CD14-positive monocyte (primary cell): ENCODE results near the gene HNRNPAB. TPM values are rescaled to one million over a fixed set of nuclear protein-coding genes. Genes with fewer than 3 reads are reported as not detected.

Experiments
- DNase-seq, 3 donors: peaks; one replicate each; pipeline ENCODE4 v3.0.0-alpha.2; 2011 to 2022
- H2AFZ ChIP-seq: 2 replicates; pipeline ENCODE4 v1.6.0; 2012; ENCODE audit warnings: mild to moderate bottlenecking, low read depth, low read length, inconsistent platforms; ENCODE audit not compliant: insufficient read depth, poor library complexity, severe bottlenecking
- H3K27ac ChIP-seq, 2 donors: 1 replicate in 1 of 2; 2 replicates in 1 of 2; pipeline ENCODE4 v1.5.1; 2012 to 2013; ENCODE audit warnings: low read length in 2 of 2, control low read depth in 1 of 2, inconsistent platforms in 1 of 2, low read depth in 1 of 2, mild to moderate bottlenecking in 1 of 2
- H3K27me3 ChIP-seq, 2 donors: one replicate each; pipeline versions ENCODE4 v1.6.0 to v1.6.1; 2011 to 2013; ENCODE audit warnings: low read length in 2 of 2; ENCODE audit not compliant: control insufficient read depth in 2 of 2, insufficient read depth in 2 of 2
- H3K36me3 ChIP-seq, 2 donors: replicated peaks in 1 of 2; 1 replicate in 1 of 2; 2 replicates in 1 of 2; pipeline versions ENCODE4 v1.5.1 to v1.6.1; 2012 to 2013; ENCODE audit warnings: low read length in 2 of 2, control low read depth in 1 of 2, inconsistent platforms in 1 of 2, mild to moderate bottlenecking in 1 of 2; ENCODE audit not compliant: insufficient read depth in 2 of 2, control insufficient read depth in 1 of 2
- H3K4me1 ChIP-seq, 2 donors: 1 replicate in 1 of 2; 2 replicates in 1 of 2; pipeline versions ENCODE4 v1.5.1 to v1.6.1; 2012 to 2013; ENCODE audit warnings: low read length in 2 of 2, control low read depth in 1 of 2, inconsistent platforms in 1 of 2, mild to moderate bottlenecking in 1 of 2, moderate library complexity in 1 of 2; ENCODE audit not compliant: insufficient read depth in 2 of 2, control insufficient read depth in 1 of 2
- H3K4me2 ChIP-seq: replicated peaks from 2 replicates; pipeline ENCODE3; 2012; ENCODE audit warnings: low read length, moderate library complexity, mild to moderate bottlenecking; ENCODE audit not compliant: poor library complexity, severe bottlenecking; ENCODE audit errors: extremely low read depth
- H3K4me3 ChIP-seq, 3 experiments: fragments of 200-600 bp in 1 of 3; sonication (generic) in 1 of 3; replicated peaks in 1 of 3; 1 replicate in 2 of 3; 2 replicates in 1 of 3; pipeline ENCODE4 v1.5.1; 2011 to 2013; ENCODE audit warnings: low read length in 3 of 3, mild to moderate bottlenecking in 3 of 3, control low read depth in 2 of 3, low read depth in 2 of 3, inconsistent platforms in 1 of 3, moderate library complexity in 1 of 3
- H3K79me2 ChIP-seq: 2 replicates; pipeline ENCODE4 v1.6.0; 2012; ENCODE audit warnings: mild to moderate bottlenecking, control low read depth, inconsistent platforms, low read length, moderate library complexity; ENCODE audit not compliant: insufficient read depth
- H3K9ac ChIP-seq: 2 replicates; pipeline ENCODE4 v1.6.0; 2017; ENCODE audit warnings: low read length, mild to moderate bottlenecking; ENCODE audit not compliant: insufficient read depth, poor library complexity, severe bottlenecking
- H3K9me3 ChIP-seq, 2 donors: replicated peaks in 1 of 2; 1 replicate in 1 of 2; 2 replicates in 1 of 2; pipeline versions ENCODE4 v1.5.1 to v1.6.1; 2012 to 2013; ENCODE audit warnings: low read length in 2 of 2, control low read depth in 1 of 2; ENCODE audit not compliant: control insufficient read depth in 1 of 2, insufficient read depth in 1 of 2
- H4K20me1 ChIP-seq: 2 replicates; pipeline ENCODE4 v1.6.0; 2012; ENCODE audit warnings: mild to moderate bottlenecking, low read length, control low read depth, moderate library complexity; ENCODE audit not compliant: insufficient read depth
- H3K27ac Mint-ChIP-seq, 7 donors: one replicate each; pipeline ENCODE4 v1.8.0; 2020; ENCODE audit warnings: mild to moderate bottlenecking in 7 of 7, mixed read lengths in 7 of 7, moderate library complexity in 6 of 7, inconsistent platforms in 2 of 7
- H3K27me3 Mint-ChIP-seq, 3 donors: one replicate each; pipeline ENCODE4 v1.8.0; 2021 to 2022; ENCODE audit warnings: low read depth in 3 of 3, mild to moderate bottlenecking in 3 of 3, mixed read lengths in 3 of 3, moderate library complexity in 3 of 3, inconsistent platforms in 1 of 3
- H3K36me3 Mint-ChIP-seq, 2 donors: one replicate each; pipeline ENCODE4 v1.8.0; 2020; ENCODE audit warnings: mixed read lengths in 2 of 2, inconsistent platforms in 1 of 2, mild to moderate bottlenecking in 1 of 2
- H3K4me1 Mint-ChIP-seq: one replicate; pipeline ENCODE4 v1.8.0; 2020; ENCODE audit warnings: mild to moderate bottlenecking, mixed read lengths
- H3K4me3 Mint-ChIP-seq, 2 donors: one replicate each; pipeline ENCODE4 v1.8.0; 2020; ENCODE audit warnings: mild to moderate bottlenecking in 2 of 2, mixed read lengths in 2 of 2, moderate library complexity in 1 of 2
- H3K9me3 Mint-ChIP-seq, 7 donors: one replicate each; pipeline ENCODE4 v1.8.0; 2020 to 2022; ENCODE audit warnings: mixed read lengths in 7 of 7, mild to moderate bottlenecking in 6 of 7, moderate library complexity in 6 of 7, inconsistent platforms in 2 of 7
- WGBS: methylation state at CpG from one replicate; pipeline ENCODE4 v1.1.5; 2013; ENCODE audit warnings: missing lambda C conversion rate; ENCODE audit not compliant: insufficient coverage; 5-methylcytosine and 5-hydroxymethylcytosine counted together
- intact Hi-C, 2 donors: fragments of 100-400 bp; cut with micrococcal nuclease; formaldehyde crosslinking; loops; one replicate each; pipeline versions ENCODE4 v1.15.0 to v1.15.1; 2023
- polyA plus RNA-seq, 3 donors: library from polyadenylated mRNA; depleted of rRNA in 1 of 3; unstranded in 2 of 3; stranded (reverse) in 1 of 3; fragments of 300-500 nt in 2 of 3; fragments of >200 nt in 1 of 3; fragmentation: Illumina TruSeq in 2 of 3; gene quantifications; 1 replicate in 2 of 3; 2 replicates in 1 of 3; pipeline ENCODE4 v1.2.3, GENCODE V29; 2012 to 2021
- TF ChIP-seq, protein P1 (sequence below): fragments of 200-600 bp; IDR thresholded peaks from one replicate; pipeline ENCODE4 v1.8.0; 2022; ENCODE audit warnings: antibody characterized with exemption, mild to moderate bottlenecking

The HNRNPAB gene
- polyA plus RNA-seq, 3 donors, result 44.8 to 59.4 (median 54.2) TPM

DNA sequence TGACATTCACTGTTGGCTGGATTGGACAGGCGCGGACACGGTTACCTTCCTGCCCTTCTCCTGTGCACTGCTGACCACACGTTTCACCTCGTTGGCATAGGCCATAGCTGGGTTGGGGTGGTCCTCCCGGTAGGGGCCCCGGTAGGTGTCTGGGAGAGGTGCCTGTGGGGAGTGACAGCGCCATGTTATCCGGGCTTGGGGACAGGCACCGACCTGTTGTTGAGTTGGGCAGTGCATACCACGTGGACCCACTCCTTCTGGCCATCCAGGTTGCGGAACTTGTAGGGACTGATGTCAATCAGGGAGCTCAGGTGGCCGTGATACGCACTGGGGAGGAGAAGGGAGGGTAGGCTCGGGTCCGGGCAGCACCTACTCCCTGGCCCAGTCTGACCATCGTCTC, 20.1 kb downstream of the HNRNPAB start:
- 96% methylated on average over 13 of the region's 17 CpGs for WGBS
- intact Hi-C loops, result no loop called here
- Mint-ChIP-seq H3K4me1 (peaks cover 30% of the 10 kb centered on the region), H3K36me3 (peaks cover 77 to 95% of the 10 kb centered on the region in 2 donors), H3K27me3 (peaks cover 0 to 5% (median 1%) of the 10 kb centered on the region in 3 donors), H3K9me3 (peaks cover 0 to 4% (median 0%) of the 10 kb centered on the region in 7 donors), H3K27ac (peak overlapping the region in 2 of 7 donors; percentile 13 to 51), H3K4me3 (no peak overlapping the region)
- no peak overlapping the region for H3K9ac ChIP-seq
- H3K27ac ChIP-seq, result no peak overlapping the region
- no peaks in the 10 kb centered on the region for H3K27me3 ChIP-seq
- no peak overlapping the region for H2AFZ ChIP-seq
- peaks cover 23% of the 10 kb centered on the region for H3K79me2 ChIP-seq
- TF ChIP-seq, protein P1, sequence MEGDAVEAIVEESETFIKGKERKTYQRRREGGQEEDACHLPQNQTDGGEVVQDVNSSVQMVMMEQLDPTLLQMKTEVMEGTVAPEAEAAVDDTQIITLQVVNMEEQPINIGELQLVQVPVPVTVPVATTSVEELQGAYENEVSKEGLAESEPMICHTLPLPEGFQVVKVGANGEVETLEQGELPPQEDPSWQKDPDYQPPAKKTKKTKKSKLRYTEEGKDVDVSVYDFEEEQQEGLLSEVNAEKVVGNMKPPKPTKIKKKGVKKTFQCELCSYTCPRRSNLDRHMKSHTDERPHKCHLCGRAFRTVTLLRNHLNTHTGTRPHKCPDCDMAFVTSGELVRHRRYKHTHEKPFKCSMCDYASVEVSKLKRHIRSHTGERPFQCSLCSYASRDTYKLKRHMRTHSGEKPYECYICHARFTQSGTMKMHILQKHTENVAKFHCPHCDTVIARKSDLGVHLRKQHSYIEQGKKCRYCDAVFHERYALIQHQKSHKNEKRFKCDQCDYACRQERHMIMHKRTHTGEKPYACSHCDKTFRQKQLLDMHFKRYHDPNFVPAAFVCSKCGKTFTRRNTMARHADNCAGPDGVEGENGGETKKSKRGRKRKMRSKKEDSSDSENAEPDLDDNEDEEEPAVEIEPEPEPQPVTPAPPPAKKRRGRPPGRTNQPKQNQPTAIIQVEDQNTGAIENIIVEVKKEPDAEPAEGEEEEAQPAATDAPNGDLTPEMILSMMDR, result no peak
- H4K20me1 ChIP-seq, result peaks cover 97% of the 10 kb centered on the region
- peaks cover 9 to 15% of the 10 kb centered on the region in 2 donors for H3K4me1 ChIP-seq
- no peaks in the 10 kb centered on the region for H3K9me3 ChIP-seq
- peaks cover 74 to 100% of the 10 kb centered on the region in 2 donors for H3K36me3 ChIP-seq
- no peak for DNase-seq
- no peak overlapping the region for H3K4me3 ChIP-seq
- H3K4me2 ChIP-seq, result no peak overlapping the region

DNA sequence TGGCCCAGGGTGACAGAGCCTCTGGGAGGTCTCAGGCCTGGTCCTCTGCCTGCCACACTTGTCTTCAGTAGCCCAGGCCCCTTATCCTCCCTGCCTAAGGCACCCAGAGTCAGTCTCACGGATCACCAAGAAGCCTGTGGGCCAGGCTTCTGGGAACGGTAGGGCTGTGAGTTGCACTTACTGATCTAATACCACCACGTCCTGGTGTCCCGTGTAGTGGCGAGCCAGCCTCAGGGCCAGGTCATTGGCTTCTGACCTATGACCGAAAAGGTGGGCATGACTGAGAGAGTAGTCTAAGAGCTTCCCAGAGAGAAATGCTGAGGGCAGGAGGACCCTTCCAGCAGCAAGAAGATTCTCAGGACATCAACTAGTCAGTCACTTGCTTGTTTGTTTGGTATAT, 20.8 kb downstream of the HNRNPAB start:
- Histone ChIP-seq H3K79me2 (peaks cover 31% of the 10 kb centered on the region), H3K4me3 (no peak overlapping the region), H3K9me3 (no peaks in the 10 kb centered on the region), H3K9ac (no peak overlapping the region), H3K27me3 (no peaks in the 10 kb centered on the region), H3K27ac (no peak overlapping the region), H3K4me1 (peaks cover 9 to 19% of the 10 kb centered on the region in 2 donors), H4K20me1 (peaks cover 98% of the 10 kb centered on the region), H3K4me2 (no peak overlapping the region), H2AFZ (no peak overlapping the region), H3K36me3 (peaks cover 77 to 100% of the 10 kb centered on the region in 2 donors)
- intact Hi-C loops, result no loop called here
- H3K4me3 Mint-ChIP-seq, result no peak overlapping the region
- H3K36me3 Mint-ChIP-seq, result peaks cover 80 to 95% of the 10 kb centered on the region in 2 donors
- H3K4me1 Mint-ChIP-seq, result peaks cover 34% of the 10 kb centered on the region
- peaks cover 0 to 3% (median 0%) of the 10 kb centered on the region in 7 donors for H3K9me3 Mint-ChIP-seq
- peaks cover 0 to 5% (median 0%) of the 10 kb centered on the region in 3 donors for H3K27me3 Mint-ChIP-seq
- 96% methylated on average over 4 of the region's 6 CpGs for WGBS
- H3K27ac Mint-ChIP-seq, result no peak overlapping the region
- no peak for DNase-seq
- TF ChIP-seq, protein P1, result no peak
